Pancreas (tissue), 10 donors: ENCODE data around the gene PITPNC1. TPM values are rescaled to one million over a fixed set of nuclear protein-coding genes. Genes with fewer than 3 reads are reported as not detected.
A peak's percentile ranks its signal among the peaks of the same experiment; 100 is the strongest.

Experiments
- ATAC-seq, 4 donors: fragments of 200-7000 bp; cut with Tn5 transposase; one replicate each; pipeline versions ENCODE4 v1.8.0 to v1.9.1; 2020; ENCODE audit warnings: mild to moderate bottlenecking in 4 of 4, moderate library complexity in 4 of 4
- DNase-seq, 6 donors: peaks; one replicate each; pipeline ENCODE4 v3.0.0-alpha.2; 2020
- FAIRE-seq: peaks from 2 replicates; lab custom pipeline; 2012; peaks lifted over from hg19 to GRCh38; lab: Jason Lieb, UNC
- H3K27ac ChIP-seq, 4 donors: fragments of 200-600 bp; sonication (generic); 1 replicate in 3 of 4; 2 replicates in 1 of 4; pipeline versions ENCODE4 v1.5.0 to v1.8.0; 2020
- H3K27me3 ChIP-seq, 4 donors: fragments of 200-600 bp; one replicate each; pipeline ENCODE4 v1.8.0; 2021
- H3K36me3 ChIP-seq, 3 donors: fragments of 200-600 bp; sonication (generic) in 1 of 3; one replicate each; pipeline versions ENCODE4 v1.5.0 to v1.8.0; 2020 to 2021
- H3K4me1 ChIP-seq, 3 donors: fragments of 200-600 bp; one replicate each; pipeline ENCODE4 v1.8.0; 2021
- H3K4me3 ChIP-seq, 4 donors: fragments of 200-600 bp; sonication (generic) in 2 of 4; one replicate each; pipeline versions ENCODE4 v1.5.0 to v1.8.0; 2020 to 2021
- H3K9me3 ChIP-seq, 4 donors: fragments of 200-600 bp; one replicate each; pipeline ENCODE4 v1.8.0; 2021
- WGBS, 2 donors: extraction: QIAGEN DNeasy Blood & Tissue Kit; methylation state at CpG; one replicate each; pipeline ENCODE4 v1.1.7; 2013; 5-methylcytosine and 5-hydroxymethylcytosine counted together
- intact Hi-C, 3 donors: fragments of 100-400 bp; cut with DNase I; formaldehyde crosslinking; loops; one replicate each; pipeline versions ENCODE4 v1.11.1 to v1.14.2; 2022
- polyA plus RNA-seq, 2 donors: library from polyadenylated mRNA; stranded (reverse); fragments of 200-250 nt; gene quantifications; one replicate each; pipeline ENCODE4 v1.2.3, GENCODE V29; 2013
- total RNA-seq, 6 donors: library from RNA; stranded (reverse); fragmentation: NEBNext Ultra II Directional in 4 of 6; extraction: Animal tissue kit (Norgen Biotek cat#: 25700) in 4 of 6; gene quantifications; one replicate each; pipeline versions ENCODE4 v1.2.1 to v1.2.4, GENCODE V29; 2021 to 2023
- TF ChIP-seq, protein P1 (sequence below), 4 donors: fragments of 200-600 bp; sonication (generic) in 3 of 4; IDR thresholded peaks; one replicate each; pipeline versions ENCODE4 v1.5.0 to v1.8.0; 2021; ENCODE audit warnings: antibody characterized with exemption in 4 of 4
- donor health status: healthy with polysubstance abuse.
- donor health status: DM: no; HTN: no; CAD: no; lungs with moderate emphysema.
- donor health status: DM: no; HTN: no; CAD: no.
- donor health status: control.
- donor health status: control.
- donor health status: Bipolar disorder and iron deficiency.
- donor health status: DM: yes; HTN: yes; CAD: no.
- donor health status: DM: no; HTN: no; CAD: no.
- donor health status: DM: no; HTN: no; CAD: no.
- donor health status: DM: yes; HTN: yes; CAD: no.

PITPNC1 gene
- total and polyA plus RNA-seq, 8 donors = 9.5 to 28.8 (median 24.4) TPM

DNA sequence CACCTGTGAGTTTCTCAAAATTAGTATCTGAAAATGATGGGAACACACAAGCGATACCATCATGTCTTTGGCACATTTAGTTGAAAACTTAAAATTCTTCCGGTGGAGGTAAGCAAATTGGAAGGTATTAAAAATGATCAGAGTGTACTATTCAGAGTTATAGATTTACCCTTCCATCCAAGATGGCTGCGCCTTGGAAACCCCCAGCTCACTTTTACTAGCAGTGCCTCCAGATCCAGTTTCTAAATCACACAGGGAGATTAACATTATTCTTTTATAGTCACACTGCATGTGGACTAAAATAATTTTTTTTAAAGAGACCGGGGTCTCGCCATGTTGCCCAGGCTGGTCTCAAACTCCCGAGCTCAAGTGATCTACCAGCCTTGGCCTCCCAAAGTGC, 15.0 kb downstream of the PITPNC1 start:
- no peak for ATAC-seq
- intact Hi-C loops = loop anchor here in 1 of 3 donors (10.0 kb wide), 1 partner anchor 83 kb away; no protein-coding TSS in a partner anchor
- Histone ChIP-seq H3K4me1 (peaks cover 5 to 19% (median 15%) of the 10 kb centered on the region in 3 donors), H3K27ac (no peak overlapping the region), H3K9me3 (no peaks in the 10 kb centered on the region), H3K4me3 (no peak overlapping the region), H3K27me3 (no peaks in the 10 kb centered on the region), H3K36me3 (no peaks in the 10 kb centered on the region)
- WGBS, 2 donors = 96% methylated on average over 6 of the region's 6 CpGs
- no peak for DNase-seq
- TF ChIP-seq, protein P1, sequence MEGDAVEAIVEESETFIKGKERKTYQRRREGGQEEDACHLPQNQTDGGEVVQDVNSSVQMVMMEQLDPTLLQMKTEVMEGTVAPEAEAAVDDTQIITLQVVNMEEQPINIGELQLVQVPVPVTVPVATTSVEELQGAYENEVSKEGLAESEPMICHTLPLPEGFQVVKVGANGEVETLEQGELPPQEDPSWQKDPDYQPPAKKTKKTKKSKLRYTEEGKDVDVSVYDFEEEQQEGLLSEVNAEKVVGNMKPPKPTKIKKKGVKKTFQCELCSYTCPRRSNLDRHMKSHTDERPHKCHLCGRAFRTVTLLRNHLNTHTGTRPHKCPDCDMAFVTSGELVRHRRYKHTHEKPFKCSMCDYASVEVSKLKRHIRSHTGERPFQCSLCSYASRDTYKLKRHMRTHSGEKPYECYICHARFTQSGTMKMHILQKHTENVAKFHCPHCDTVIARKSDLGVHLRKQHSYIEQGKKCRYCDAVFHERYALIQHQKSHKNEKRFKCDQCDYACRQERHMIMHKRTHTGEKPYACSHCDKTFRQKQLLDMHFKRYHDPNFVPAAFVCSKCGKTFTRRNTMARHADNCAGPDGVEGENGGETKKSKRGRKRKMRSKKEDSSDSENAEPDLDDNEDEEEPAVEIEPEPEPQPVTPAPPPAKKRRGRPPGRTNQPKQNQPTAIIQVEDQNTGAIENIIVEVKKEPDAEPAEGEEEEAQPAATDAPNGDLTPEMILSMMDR (IDR thresholded peaks at IDR 0.05) = no peak
- no peak for FAIRE-seq

DNA sequence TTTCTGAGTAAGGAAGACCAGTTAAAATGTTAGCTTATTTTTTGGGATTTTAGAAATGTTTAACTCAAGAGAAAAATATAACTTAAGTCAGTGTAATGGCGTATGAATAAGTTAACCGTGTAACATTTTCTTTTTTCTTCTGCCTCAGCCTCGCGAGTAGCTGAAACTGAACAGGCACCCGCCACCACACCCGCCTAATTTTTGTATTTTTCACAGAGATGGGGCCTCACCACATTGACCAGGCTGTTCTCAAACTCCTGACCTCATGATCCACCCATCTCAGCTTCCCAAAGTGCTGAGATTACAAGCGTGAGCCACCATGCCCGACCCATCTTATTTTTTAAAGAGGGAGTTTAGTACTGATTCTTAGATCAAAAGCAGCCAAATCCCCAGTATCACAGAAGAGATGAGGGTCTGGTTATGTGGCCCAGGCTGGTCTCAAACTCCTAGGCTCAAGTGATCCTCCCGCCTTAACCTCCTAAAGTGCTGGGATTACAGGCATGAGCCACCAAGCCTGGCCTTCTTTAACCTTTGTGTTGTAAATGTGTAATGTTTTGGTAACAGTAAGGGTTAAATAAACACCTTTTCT, 16.8 kb downstream of the PITPNC1 start:
- FAIRE-seq (no peak), ATAC-seq (no peak), DNase-seq (no peak)
- Histone ChIP-seq H3K27ac (no peak overlapping the region), H3K9me3 (no peaks in the 10 kb centered on the region), H3K27me3 (no peaks in the 10 kb centered on the region), H3K36me3 (no peaks in the 10 kb centered on the region), H3K4me1 (peaks cover 5 to 19% (median 15%) of the 10 kb centered on the region in 3 donors), H3K4me3 (no peak overlapping the region)
- intact Hi-C loops = loop anchor here in 1 of 3 donors (10.0 kb wide), 1 partner anchor 81 kb away; no protein-coding TSS in a partner anchor
- TF ChIP-seq, protein P1 (IDR thresholded peaks at IDR 0.05) = no peak
- 93 to 96% methylated on average over 9 of the region's 9 CpGs for WGBS, 2 donors

DNA sequence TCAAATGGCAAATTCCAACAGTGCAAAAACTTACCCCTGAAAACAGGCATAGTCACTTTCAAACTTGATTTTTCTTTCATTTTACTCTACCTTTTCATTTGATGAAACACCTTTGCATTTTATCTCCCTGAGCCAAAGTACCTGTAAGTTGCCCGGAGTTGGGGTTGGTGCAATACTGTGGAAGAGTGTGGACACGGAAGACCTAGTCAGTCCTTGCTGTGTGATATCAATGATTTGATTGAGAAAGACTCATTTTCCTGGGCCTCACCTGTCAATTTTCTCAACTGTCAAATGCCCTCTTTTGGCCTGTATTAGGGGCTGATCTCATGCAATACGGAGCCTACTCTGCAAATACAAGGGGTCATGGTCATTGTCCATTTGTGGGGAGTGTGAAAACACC, 22.6 kb downstream of the PITPNC1 start:
- FAIRE-seq (no peak), ATAC-seq (no peak)
- TF ChIP-seq, protein P1 (IDR thresholded peaks at IDR 0.05) = no peak

DNA sequence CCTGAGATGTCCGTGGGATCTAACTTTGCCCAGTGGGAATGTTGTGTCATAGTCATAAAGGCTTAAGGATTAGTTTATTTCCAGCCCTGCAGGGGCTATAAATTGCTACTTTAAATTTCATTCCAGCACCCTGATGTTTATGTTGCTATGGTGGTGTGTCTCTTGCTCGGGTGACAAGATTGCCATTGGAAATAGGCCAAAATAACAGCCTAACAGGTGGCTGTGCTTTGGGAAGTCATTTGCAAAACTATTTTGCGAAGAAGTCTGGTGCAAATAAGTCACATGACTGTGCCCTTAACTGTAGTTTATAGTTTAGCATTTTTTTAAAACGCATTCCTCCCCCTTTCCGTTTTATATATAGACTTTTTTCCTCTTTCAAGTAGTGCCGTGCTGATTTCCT, 23.1 kb downstream of the PITPNC1 start:
- Histone ChIP-seq H3K4me3 (no peak overlapping the region), H3K36me3 (no peaks in the 10 kb centered on the region), H3K27ac (no peak overlapping the region), H3K27me3 (no peaks in the 10 kb centered on the region), H3K4me1 (peaks cover 0 to 8% (median 0%) of the 10 kb centered on the region in 3 donors), H3K9me3 (no peaks in the 10 kb centered on the region)
- 45 to 48% methylated on average over 6 of the region's 6 CpGs for WGBS, 2 donors
- TF ChIP-seq, protein P1 (IDR thresholded peaks at IDR 0.05) = no peak
- FAIRE-seq = no peak
- ATAC-seq = peak in 2 of 4 donors; percentile 23 to 38
- intact Hi-C loops = no loop called here
- no peak for DNase-seq

More for the DNA sequence above, 22.6 kb downstream of the PITPNC1 start:
- H3K27ac ChIP-seq = no peak overlapping the region
- no peaks in the 10 kb centered on the region for H3K27me3 ChIP-seq
- no peaks in the 10 kb centered on the region for H3K9me3 ChIP-seq
- intact Hi-C loops = loop anchor here in 1 of 3 donors (10.0 kb wide), 1 partner anchor 75 kb away; no protein-coding TSS in a partner anchor
- no peaks in the 10 kb centered on the region for H3K36me3 ChIP-seq
- no peak overlapping the region for H3K4me3 ChIP-seq
- DNase-seq = no peak
- H3K4me1 ChIP-seq = peaks cover 0 to 8% (median 0%) of the 10 kb centered on the region in 3 donors
- 84 to 86% methylated on average over 3 of the region's 3 CpGs for WGBS, 2 donors

DNA sequence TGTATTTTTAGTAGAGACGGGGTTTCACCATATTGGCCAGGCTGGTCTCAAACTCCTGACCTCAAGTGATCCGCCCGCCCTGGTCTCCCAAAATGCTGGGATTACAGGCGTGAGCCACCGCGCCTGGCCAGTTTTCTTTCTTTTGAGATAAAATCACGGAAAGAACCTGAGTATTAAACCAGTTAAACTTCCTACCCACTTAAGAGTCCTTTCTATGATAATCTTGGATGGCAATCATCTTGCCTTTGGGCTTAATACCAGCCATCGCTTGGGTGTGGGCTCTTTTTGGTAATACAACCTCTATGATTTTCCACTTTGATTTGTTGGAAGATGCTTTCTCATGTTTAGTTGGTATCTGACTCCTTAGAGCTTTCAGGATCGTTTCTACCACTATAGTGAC, 24.0 kb downstream of the PITPNC1 start:
- Histone ChIP-seq H3K27me3 (no peaks in the 10 kb centered on the region), H3K9me3 (no peaks in the 10 kb centered on the region), H3K27ac (no peak overlapping the region), H3K4me1 (peaks cover 0 to 8% (median 0%) of the 10 kb centered on the region in 3 donors), H3K36me3 (no peaks in the 10 kb centered on the region), H3K4me3 (no peak overlapping the region)
- TF ChIP-seq, protein P1 (IDR thresholded peaks at IDR 0.05) = no peak
- FAIRE-seq = no peak
- ATAC-seq = no peak
- no peak for DNase-seq
- 90% methylated on average over 9 of the region's 9 CpGs for WGBS, 2 donors
- intact Hi-C loops = no loop called here
